Endodermal cell (in vitro differentiated cells): ENCODE measurements around the gene CFAP97D2. TPM values are rescaled to one million over a fixed set of nuclear protein-coding genes. Genes with fewer than 3 reads are reported as not detected.

Source experiments
- DNase-seq: peaks from one replicate; pipeline ENCODE4 v3.0.0-alpha.2; 2017
- H3K27ac ChIP-seq: 2 replicates; pipeline ENCODE4 v1.5.1; 2013; ENCODE audit warnings: mild to moderate bottlenecking, low read depth, low read length, moderate library complexity
- H3K27me3 ChIP-seq: 2 replicates; pipeline ENCODE4 v1.6.1; 2013; ENCODE audit warnings: mild to moderate bottlenecking, low read length, moderate library complexity; ENCODE audit not compliant: insufficient read depth, control insufficient read depth, poor library complexity, severe bottlenecking
- H3K36me3 ChIP-seq: 2 replicates; pipeline ENCODE4 v1.7.0; 2013; ENCODE audit warnings: mild to moderate bottlenecking, low read length, moderate library complexity; ENCODE audit not compliant: control insufficient read depth, insufficient read depth
- H3K4me1 ChIP-seq: one replicate; pipeline ENCODE4 v1.7.0; 2013; ENCODE audit warnings: low read length; ENCODE audit not compliant: control insufficient read depth, insufficient read depth
- H3K4me3 ChIP-seq: 2 replicates; pipeline ENCODE4 v1.5.1; 2013; ENCODE audit warnings: mild to moderate bottlenecking, low read length, moderate library complexity
- H3K9ac ChIP-seq: 2 replicates; pipeline ENCODE4 v1.6.1; 2013; ENCODE audit warnings: mild to moderate bottlenecking, low read length, moderate library complexity; ENCODE audit not compliant: poor library complexity, severe bottlenecking; ENCODE audit errors: extremely low read depth
- H3K9me3 ChIP-seq: 2 replicates; pipeline ENCODE4 v1.6.1; 2013; ENCODE audit warnings: mild to moderate bottlenecking, low read length, moderate library complexity; ENCODE audit not compliant: control insufficient read depth
- H3K27ac Mint-ChIP-seq: 2 replicates; pipeline ENCODE4 v1.8.0; 2020; ENCODE audit warnings: mixed read lengths
- H3K27me3 Mint-ChIP-seq: 2 replicates; pipeline ENCODE4 v1.8.0; 2021; ENCODE audit warnings: mild to moderate bottlenecking, mixed read lengths; ENCODE audit not compliant: insufficient read depth
- H3K36me3 Mint-ChIP-seq: 2 replicates; pipeline ENCODE4 v1.8.0; 2020; ENCODE audit warnings: low read depth, mixed read lengths
- H3K4me1 Mint-ChIP-seq: 2 replicates; pipeline ENCODE4 v1.8.0; 2020; ENCODE audit warnings: mixed read lengths
- H3K4me3 Mint-ChIP-seq: 2 replicates; pipeline ENCODE4 v1.8.0; 2020; ENCODE audit warnings: mild to moderate bottlenecking, moderate library complexity, mixed read lengths
- H3K9me3 Mint-ChIP-seq: 2 replicates; pipeline ENCODE4 v1.8.0; 2020; ENCODE audit warnings: mild to moderate bottlenecking, mixed read lengths
- WGBS, 2 experiments: methylation state at CpG; one replicate each; pipeline versions ENCODE4 v1.1.5 to v1.1.7; 2013; ENCODE audit warnings: missing lambda C conversion rate in 2 of 2, mixed read lengths in 1 of 2; ENCODE audit not compliant: insufficient coverage in 1 of 2, insufficient read length in 1 of 2; 5-methylcytosine and 5-hydroxymethylcytosine counted together
- total RNA-seq, 2 donors: library from RNA; stranded (reverse); fragmentation: NEBNext Ultra II Directional in 1 of 2; extraction: Animal tissue kit (Norgen Biotek cat#: 25700) in 1 of 2; gene quantifications; 2 replicates in 1 of 2; 3 replicates in 1 of 2; pipeline ENCODE4 v1.2.1, GENCODE V29; 2021
- TF ChIP-seq, protein P1 (sequence below): fragments of 200-600 bp; sonication (generic); conservative IDR thresholded peaks from 2 replicates; pipeline ENCODE4 v1.5.0; 2021; ENCODE audit warnings: antibody characterized with exemption, mild to moderate bottlenecking

Gene CFAP97D2
- total RNA-seq, 2 donors from 2014 or later, result not detected

DNA sequence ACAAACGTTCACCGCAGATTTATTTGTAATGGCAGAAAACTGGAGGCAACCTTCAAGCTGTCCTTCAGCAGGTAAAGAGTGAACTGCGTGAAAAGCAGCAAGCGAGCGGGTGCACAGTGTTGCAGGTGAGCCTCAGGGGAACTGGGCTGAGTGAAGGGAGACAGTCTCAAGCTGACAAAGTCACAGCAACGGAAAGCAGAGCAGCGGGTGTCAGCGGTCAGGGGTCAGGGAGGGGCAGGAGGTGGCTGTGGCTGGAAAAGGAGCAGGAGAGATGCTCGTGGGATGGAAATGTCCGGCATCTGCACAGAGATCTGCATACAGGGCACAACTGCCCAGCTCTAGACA is 38.2 kb upstream of the CFAP97D2 start:
- no peaks in the 10 kb centered on the region for H3K4me1 Mint-ChIP-seq
- Histone ChIP-seq H3K27ac (peak overlapping the region; percentile 34), H3K4me1 (no peaks in the 10 kb centered on the region), H3K36me3 (no peaks in the 10 kb centered on the region), H3K4me3 (no peak overlapping the region), H3K9me3 (no peaks in the 10 kb centered on the region), H3K9ac (no peak overlapping the region), H3K27me3 (no peaks in the 10 kb centered on the region)
- no peaks in the 10 kb centered on the region for H3K27me3 Mint-ChIP-seq
- TF ChIP-seq, protein P1, sequence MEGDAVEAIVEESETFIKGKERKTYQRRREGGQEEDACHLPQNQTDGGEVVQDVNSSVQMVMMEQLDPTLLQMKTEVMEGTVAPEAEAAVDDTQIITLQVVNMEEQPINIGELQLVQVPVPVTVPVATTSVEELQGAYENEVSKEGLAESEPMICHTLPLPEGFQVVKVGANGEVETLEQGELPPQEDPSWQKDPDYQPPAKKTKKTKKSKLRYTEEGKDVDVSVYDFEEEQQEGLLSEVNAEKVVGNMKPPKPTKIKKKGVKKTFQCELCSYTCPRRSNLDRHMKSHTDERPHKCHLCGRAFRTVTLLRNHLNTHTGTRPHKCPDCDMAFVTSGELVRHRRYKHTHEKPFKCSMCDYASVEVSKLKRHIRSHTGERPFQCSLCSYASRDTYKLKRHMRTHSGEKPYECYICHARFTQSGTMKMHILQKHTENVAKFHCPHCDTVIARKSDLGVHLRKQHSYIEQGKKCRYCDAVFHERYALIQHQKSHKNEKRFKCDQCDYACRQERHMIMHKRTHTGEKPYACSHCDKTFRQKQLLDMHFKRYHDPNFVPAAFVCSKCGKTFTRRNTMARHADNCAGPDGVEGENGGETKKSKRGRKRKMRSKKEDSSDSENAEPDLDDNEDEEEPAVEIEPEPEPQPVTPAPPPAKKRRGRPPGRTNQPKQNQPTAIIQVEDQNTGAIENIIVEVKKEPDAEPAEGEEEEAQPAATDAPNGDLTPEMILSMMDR, result no peak
- no peaks in the 10 kb centered on the region for H3K36me3 Mint-ChIP-seq
- peak; percentile 45 for DNase-seq
- WGBS, 2 experiments, result 76 to 87% methylated on average over 6 to 10 of the region's 10 CpGs
- H3K27ac Mint-ChIP-seq, result no peak overlapping the region
- no peak overlapping the region for H3K4me3 Mint-ChIP-seq
- no peaks in the 10 kb centered on the region for H3K9me3 Mint-ChIP-seq

DNA sequence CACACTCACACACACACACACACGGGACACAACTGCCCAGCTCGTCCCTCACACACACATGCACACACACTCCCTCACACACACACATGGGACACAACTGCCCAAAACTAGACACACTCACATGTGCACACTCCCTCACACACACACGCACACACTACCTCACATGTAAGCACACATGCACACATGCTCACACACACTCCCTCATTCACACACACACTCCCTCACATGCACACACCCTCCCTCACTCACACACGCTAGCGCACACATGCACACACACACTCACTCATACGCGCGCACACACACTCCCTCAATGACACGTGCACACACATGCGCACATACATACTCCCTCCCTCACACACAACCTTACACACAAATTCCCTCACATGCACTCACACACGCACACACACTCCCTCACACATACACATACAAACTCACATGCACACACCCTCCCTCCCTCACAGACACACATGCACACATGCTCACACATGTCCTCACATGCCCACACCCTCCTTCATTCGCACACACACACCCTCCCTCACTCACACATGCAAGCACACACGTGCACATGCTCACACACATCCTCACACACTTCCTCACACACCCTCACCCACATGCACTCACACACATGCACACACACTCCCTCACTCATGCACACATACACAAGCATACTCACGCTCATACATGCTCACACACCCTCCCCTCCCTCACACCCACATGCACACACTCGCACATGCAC is 37.6 kb upstream of the CFAP97D2 start:
- TF ChIP-seq, protein P1, result no peak
- no peaks in the 10 kb centered on the region for H3K9me3 Mint-ChIP-seq
- no peak for DNase-seq
- no peak overlapping the region for H3K27ac Mint-ChIP-seq
- H3K4me3 Mint-ChIP-seq, result no peak overlapping the region
- H3K9ac ChIP-seq, result no peak overlapping the region
- no peak overlapping the region for H3K4me3 ChIP-seq
- no peaks in the 10 kb centered on the region for H3K27me3 ChIP-seq
- no peaks in the 10 kb centered on the region for H3K27me3 Mint-ChIP-seq
- H3K4me1 Mint-ChIP-seq, result no peaks in the 10 kb centered on the region
- no peaks in the 10 kb centered on the region for H3K36me3 Mint-ChIP-seq
- no peaks in the 10 kb centered on the region for H3K4me1 ChIP-seq
- WGBS, 2 experiments, result 78 to 80% methylated on average over 12 to 15 of the region's 15 CpGs
- no peak overlapping the region for H3K27ac ChIP-seq
- no peaks in the 10 kb centered on the region for H3K36me3 ChIP-seq
- H3K9me3 ChIP-seq, result no peaks in the 10 kb centered on the region

DNA sequence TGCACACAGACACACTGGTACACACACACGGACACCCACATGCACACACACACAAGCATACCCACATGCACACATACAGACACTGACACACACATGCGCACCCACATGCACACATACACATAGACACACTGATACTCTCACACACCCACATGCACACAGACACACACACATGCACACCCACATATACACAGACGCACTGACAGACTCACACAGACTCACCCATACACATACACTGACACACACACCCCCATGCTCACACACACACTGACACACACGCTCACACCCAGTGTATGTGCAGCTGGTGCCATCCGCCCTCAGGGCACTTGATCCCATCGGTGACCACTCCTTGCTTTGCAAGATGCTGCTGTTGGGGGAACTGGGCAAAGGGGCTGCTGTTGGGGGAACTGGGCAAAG is 36.9 kb upstream of the CFAP97D2 start:
- H3K4me3 Mint-ChIP-seq, result no peak overlapping the region
- H3K36me3 Mint-ChIP-seq, result no peaks in the 10 kb centered on the region
- H3K9me3 Mint-ChIP-seq, result no peaks in the 10 kb centered on the region
- H3K27me3 ChIP-seq, result no peaks in the 10 kb centered on the region
- no peaks in the 10 kb centered on the region for H3K9me3 ChIP-seq
- 90 to 91% methylated on average over 2 to 6 of the region's 6 CpGs for WGBS, 2 experiments
- H3K4me3 ChIP-seq, result no peak overlapping the region
- no peaks in the 10 kb centered on the region for H3K27me3 Mint-ChIP-seq
- no peak overlapping the region for H3K9ac ChIP-seq
- TF ChIP-seq, protein P1, result no peak
- no peak for DNase-seq
- H3K27ac ChIP-seq, result no peak overlapping the region
- no peaks in the 10 kb centered on the region for H3K4me1 ChIP-seq
- H3K36me3 ChIP-seq, result no peaks in the 10 kb centered on the region
- H3K27ac Mint-ChIP-seq, result no peak overlapping the region
- peaks cover 2% of the 10 kb centered on the region for H3K4me1 Mint-ChIP-seq
